ENCODE results near the gene C1orf74. TPM values are rescaled to one million over a fixed set of nuclear protein-coding genes. Genes with fewer than 3 reads are reported as not detected.

C1orf74 gene
- total and polyA plus RNA-seq, 2 donors (not counting 3 experiments of a cell fraction or from before 2014, with no cell fraction given) = 2.4 to 3.0 TPM

DNA sequence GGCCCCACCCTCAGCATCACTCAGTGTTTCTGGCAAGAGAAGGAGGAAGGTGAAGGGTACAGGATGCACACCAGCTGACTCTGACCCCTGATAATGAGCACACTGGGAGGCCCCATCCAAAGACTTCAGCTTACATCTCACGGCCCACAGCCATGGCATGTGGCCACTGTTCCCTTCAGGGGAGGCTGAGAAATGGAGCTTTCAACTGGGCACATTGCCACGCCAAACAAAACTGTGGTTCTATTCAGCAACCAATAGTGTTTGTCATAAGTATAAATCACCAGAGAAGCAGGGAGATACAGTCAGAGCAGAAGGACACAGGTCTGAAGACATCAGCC, 41.2 kb downstream of the C1orf74 start:
- Histone ChIP-seq H2AFZ (ENCODE audit: low read depth, low read length) (no peak overlapping the region), H3K9ac (replicated peaks; ENCODE audit: extremely low read depth, insufficient read depth, low read length) (no peak overlapping the region), H3K27me3 (ENCODE audit: control insufficient read depth in 2 of 2, insufficient read depth in 2 of 2, low read length in 2 of 2) (peaks cover 0 to 10% of the 10 kb centered on the region in 2 experiments), H4K20me1 (replicated peaks; ENCODE audit: control insufficient read depth, extremely low read depth, insufficient read depth, low read length) (no peaks in the 10 kb centered on the region), H3K4me1 (ENCODE audit: control insufficient read depth, extremely low read depth, insufficient read depth, low read length) (no peaks in the 10 kb centered on the region), H3K9me1 (replicated peaks; ENCODE audit: control insufficient read depth, extremely low read depth, insufficient read depth, low read length) (no peaks in the 10 kb centered on the region), H3K27ac (ENCODE audit: insufficient read depth, low read depth, low read length) (no peak overlapping the region), H3K4me3 (replicated peaks in 1 of 3; ENCODE audit: insufficient read depth in 1 of 3, low read depth in 1 of 3, low read length in 3 of 3) (no peak overlapping the region), H3K36me3 (ENCODE audit: control insufficient read depth in 2 of 2, extremely low read depth in 1 of 2, insufficient read depth in 2 of 2, low read length in 2 of 2) (no peaks in the 10 kb centered on the region), H3K79me2 (ENCODE audit: control insufficient read depth, insufficient read depth, low read length) (no peaks in the 10 kb centered on the region), H3K4me2 (ENCODE audit: insufficient read depth, low read length) (no peak overlapping the region), H3K9me3 (replicated peaks; ENCODE audit: control insufficient read depth, insufficient read depth, low read length) (no peaks in the 10 kb centered on the region)
- intact Hi-C loops (cut with micrococcal nuclease) = no loop called here
- DNase-seq (ENCODE audit: low read depth, low spot score) (no peak), FAIRE-seq (no peak)
- dilution Hi-C loops (cut with MboI; ENCODE audit: extremely low pct_ligation_motif_present, low sequenced_read_pairs) = no loop called here
- POLR2A ChIA-PET = no interaction called here
- BruUV-seq (replicated peaks) = no TSS peak
- TF ChIP-seq EZH2 (IDR thresholded peaks at IDR 0.05; ENCODE audit: borderline replicate concordance, low read depth, low read length, severe bottlenecking) (no peak), GATA2 (IDR thresholded peaks at IDR 0.05; ENCODE audit: insufficient read depth, insufficient read length, low read depth, low read length) (no peak), MYC (IDR thresholded peaks at IDR 0.05; ENCODE audit: low read depth, low read length) (no peak), POLR2AphosphoS5 (IDR thresholded peaks at IDR 0.05; ENCODE audit: insufficient read depth, low read depth, low read length) (no peak), JUN (IDR thresholded peaks at IDR 0.05; ENCODE audit: borderline replicate concordance, insufficient read depth, insufficient read length, low read depth) (no peak), FOS (IDR thresholded peaks at IDR 0.05; ENCODE audit: borderline replicate concordance, insufficient read depth, low read length) (no peak), POLR2A (IDR thresholded peaks at IDR 0.05; ENCODE audit: low read depth, low read length) (no peak)
- TF ChIP-seq, protein P1, sequence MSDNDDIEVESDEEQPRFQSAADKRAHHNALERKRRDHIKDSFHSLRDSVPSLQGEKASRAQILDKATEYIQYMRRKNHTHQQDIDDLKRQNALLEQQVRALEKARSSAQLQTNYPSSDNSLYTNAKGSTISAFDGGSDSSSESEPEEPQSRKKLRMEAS (IDR thresholded peaks at IDR 0.05; ENCODE audit: insufficient read depth, insufficient read length) = no peak
- TF ChIP-seq, protein P2, sequence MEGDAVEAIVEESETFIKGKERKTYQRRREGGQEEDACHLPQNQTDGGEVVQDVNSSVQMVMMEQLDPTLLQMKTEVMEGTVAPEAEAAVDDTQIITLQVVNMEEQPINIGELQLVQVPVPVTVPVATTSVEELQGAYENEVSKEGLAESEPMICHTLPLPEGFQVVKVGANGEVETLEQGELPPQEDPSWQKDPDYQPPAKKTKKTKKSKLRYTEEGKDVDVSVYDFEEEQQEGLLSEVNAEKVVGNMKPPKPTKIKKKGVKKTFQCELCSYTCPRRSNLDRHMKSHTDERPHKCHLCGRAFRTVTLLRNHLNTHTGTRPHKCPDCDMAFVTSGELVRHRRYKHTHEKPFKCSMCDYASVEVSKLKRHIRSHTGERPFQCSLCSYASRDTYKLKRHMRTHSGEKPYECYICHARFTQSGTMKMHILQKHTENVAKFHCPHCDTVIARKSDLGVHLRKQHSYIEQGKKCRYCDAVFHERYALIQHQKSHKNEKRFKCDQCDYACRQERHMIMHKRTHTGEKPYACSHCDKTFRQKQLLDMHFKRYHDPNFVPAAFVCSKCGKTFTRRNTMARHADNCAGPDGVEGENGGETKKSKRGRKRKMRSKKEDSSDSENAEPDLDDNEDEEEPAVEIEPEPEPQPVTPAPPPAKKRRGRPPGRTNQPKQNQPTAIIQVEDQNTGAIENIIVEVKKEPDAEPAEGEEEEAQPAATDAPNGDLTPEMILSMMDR (IDR thresholded peaks at IDR 0.05; ENCODE audit: extremely low read depth in 1 of 2, insufficient read depth in 1 of 2, low read depth in 1 of 2, low read length in 2 of 2) = no peak
- CTCF ChIA-PET = interaction anchor here (1.2 to 2.8 kb wide), 2 partner anchors 29 to 173 kb away, joined by 3 to 12 read pairs; no protein-coding TSS in a partner anchor
